Heart right ventricle (tissue), 16 donors: ENCODE measurements around the gene CCDC116. TPM values are rescaled to one million over a fixed set of nuclear protein-coding genes. Genes with fewer than 3 reads are reported as not detected.
A peak's percentile ranks its signal among the peaks of the same experiment; 100 is the strongest.

Source experiments
- ATAC-seq, 8 donors: fragments of 200-7000 bp; cut with Tn5 transposase; one replicate each; pipeline ENCODE4 v1.9.1; 2020; ENCODE audit warnings: mild to moderate bottlenecking in 8 of 8, moderate library complexity in 8 of 8, moderate number of reproducible peaks in 1 of 8
- DNase-seq, 2 donors: peaks; one replicate each; pipeline ENCODE4 v3.0.0-alpha.2; 2020
- H3K27ac ChIP-seq, 10 donors: fragments of 200-600 bp; sonication (generic) in 2 of 10; one replicate each; pipeline versions ENCODE4 v1.5.0 to v1.8.0; 2020 to 2022; ENCODE audit warnings: mild to moderate bottlenecking in 3 of 10
- H3K27me3 ChIP-seq, 7 donors: fragments of 200-600 bp; one replicate each; pipeline ENCODE4 v1.8.0; 2021 to 2022; ENCODE audit warnings: mild to moderate bottlenecking in 2 of 7
- H3K36me3 ChIP-seq, 9 donors: fragments of 200-600 bp; sonication (generic) in 1 of 9; one replicate each; pipeline versions ENCODE4 v1.5.0 to v1.8.0; 2020 to 2022; ENCODE audit warnings: mild to moderate bottlenecking in 2 of 9
- H3K4me1 ChIP-seq, 9 donors: fragments of 200-600 bp; sonication (generic) in 1 of 9; one replicate each; pipeline versions ENCODE4 v1.5.0 to v1.8.0; 2020 to 2022; ENCODE audit warnings: mild to moderate bottlenecking in 4 of 9
- H3K4me3 ChIP-seq, 10 donors: fragments of 200-600 bp; sonication (generic) in 2 of 10; one replicate each; pipeline versions ENCODE4 v1.5.0 to v1.8.0; 2020 to 2022; ENCODE audit warnings: mild to moderate bottlenecking in 7 of 10, moderate library complexity in 2 of 10
- H3K9me3 ChIP-seq, 11 donors: fragments of 200-600 bp in 10 of 11; sonication (generic) in 2 of 11; one replicate each; pipeline versions ENCODE4 v1.5.0 to v1.8.0; 2013 to 2022; ENCODE audit warnings: mild to moderate bottlenecking in 2 of 11, control low read depth in 1 of 11, moderate library complexity in 1 of 11
- WGBS, 2 donors: extraction: QIAGEN DNeasy Blood & Tissue Kit; methylation state at CpG; one replicate each; pipeline ENCODE4 v1.1.7; 2013; ENCODE audit warnings: inconsistent platforms in 1 of 2; 5-methylcytosine and 5-hydroxymethylcytosine counted together
- intact Hi-C, 10 donors: fragments of 100-400 bp; cut with DNase I; formaldehyde crosslinking; loops; one replicate each; pipeline versions ENCODE4 v1.11.1 to v1.14.2; 2022
- polyA plus RNA-seq, 2 donors: library from polyadenylated mRNA; stranded (reverse); fragments of 200-250 nt; gene quantifications; one replicate each; pipeline ENCODE4 v1.2.3, GENCODE V29; 2013
- total RNA-seq, 10 donors: library from RNA; stranded (reverse); fragmentation: NEBNext Ultra II Directional in 3 of 10; extraction: Animal tissue kit (Norgen Biotek cat#: 25700) in 3 of 10; gene quantifications; one replicate each; pipeline versions ENCODE4 v1.2.1 to v1.2.4, GENCODE V29; 2021 to 2023
- TF ChIP-seq, protein P1 (sequence below), 9 donors: fragments of 200-600 bp; sonication (generic) in 2 of 9; IDR thresholded peaks; one replicate each; pipeline versions ENCODE4 v1.5.0 to v1.8.0; 2021 to 2022; ENCODE audit warnings: antibody characterized with exemption in 9 of 9, mild to moderate bottlenecking in 5 of 9, moderate library complexity in 1 of 9
- donor health status: Arrhythmogenic right ventricular cardiomyopathy.
- donor health status: ischemic (EF 13 %, LVEDD 7.1; RV severe dilation, severe dysfunction).
- donor health status: healthy with polysubstance abuse.
- donor health status: DM: no; HTN: yes; CAD: no.
- donor health status: DM: no; HTN: no; CAD: no.
- donor health status: ischemic (EF 25% LVEDD 6.9; RV normal size, moderate dysfunction).
- donor health status: ischemic (EF 25% LVEDD 5.7; RV mildly dilated, moderate dysfunction).
- donor health status: healthy.
- donor health status: DM: yes; HTN: yes; CAD: no.
- donor health status: Ischemic cardiomyopathy.
- donor health status: ischemic (EF 35%, LVEDD 5.7; RV mildly dilated, moderate dysfunction).
- donor health status: nonischemic (EF 11% LVEDD 7.7; RV severe dilation, severe dysfunction).
- donor health status: DM: yes; HTN: yes; CAD: no.
- donor health status: PGD.
- donor health status: ischemic (EF 29% LVEDD 5.4; RV normal size, mild dysfunction).
- donor health status: nonischemic (EF 23%, LVEDD 6.1; RV moderate dilation, normal function).

CCDC116 gene
- total and polyA plus RNA-seq, 12 donors = 0.11 to 1.2 (median 0.28) TPM; not detected in 4

DNA sequence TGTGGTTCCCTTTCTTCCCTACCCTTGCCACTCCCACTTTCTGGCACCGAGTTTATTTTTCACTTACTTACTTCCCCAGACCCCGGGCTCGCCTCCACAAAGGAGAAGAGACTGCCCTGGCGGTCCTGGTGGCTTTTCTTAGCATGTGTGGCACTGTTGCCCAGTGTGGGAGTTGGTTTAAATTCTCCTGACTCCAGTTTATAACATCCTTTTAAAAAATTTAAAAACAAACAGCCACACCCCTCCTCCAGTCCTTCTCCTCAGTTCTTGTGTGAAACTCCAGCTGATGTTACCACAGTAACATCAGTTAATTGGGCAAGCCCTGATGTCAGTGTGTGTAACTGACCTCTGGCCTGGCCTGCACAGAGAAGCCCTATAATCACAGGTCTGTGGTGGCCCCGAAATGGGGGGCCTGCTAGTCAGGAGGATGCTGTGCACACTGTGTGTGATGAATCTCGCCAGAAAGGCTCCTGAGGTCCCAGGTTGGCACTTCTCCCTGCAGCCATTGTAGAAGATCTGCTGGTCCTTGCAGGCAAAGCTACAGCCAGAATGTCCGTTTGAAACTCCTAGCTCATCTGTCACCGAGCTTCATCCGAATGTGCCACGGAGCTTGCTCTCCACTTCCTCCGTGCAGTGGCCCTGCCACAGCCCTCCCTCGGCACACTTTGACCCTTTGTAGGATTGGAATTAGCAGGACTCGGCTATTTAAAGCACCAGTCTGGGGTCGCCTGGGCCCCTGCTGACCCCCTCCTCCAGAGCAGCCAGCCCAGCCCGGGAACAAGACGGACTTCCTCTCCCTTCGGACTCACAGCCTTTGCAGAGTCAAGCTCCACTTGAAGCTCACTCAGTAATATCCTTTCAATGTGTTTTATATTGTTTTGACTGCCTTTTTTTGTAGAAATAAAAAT, 10.3 kb upstream of the CCDC116 start:
- H3K4me3 ChIP-seq = no peak overlapping the region
- H3K4me1 ChIP-seq = peaks cover 0 to 57% (median 49%) of the 10 kb centered on the region in 9 donors
- no peak for DNase-seq
- TF ChIP-seq, protein P1, sequence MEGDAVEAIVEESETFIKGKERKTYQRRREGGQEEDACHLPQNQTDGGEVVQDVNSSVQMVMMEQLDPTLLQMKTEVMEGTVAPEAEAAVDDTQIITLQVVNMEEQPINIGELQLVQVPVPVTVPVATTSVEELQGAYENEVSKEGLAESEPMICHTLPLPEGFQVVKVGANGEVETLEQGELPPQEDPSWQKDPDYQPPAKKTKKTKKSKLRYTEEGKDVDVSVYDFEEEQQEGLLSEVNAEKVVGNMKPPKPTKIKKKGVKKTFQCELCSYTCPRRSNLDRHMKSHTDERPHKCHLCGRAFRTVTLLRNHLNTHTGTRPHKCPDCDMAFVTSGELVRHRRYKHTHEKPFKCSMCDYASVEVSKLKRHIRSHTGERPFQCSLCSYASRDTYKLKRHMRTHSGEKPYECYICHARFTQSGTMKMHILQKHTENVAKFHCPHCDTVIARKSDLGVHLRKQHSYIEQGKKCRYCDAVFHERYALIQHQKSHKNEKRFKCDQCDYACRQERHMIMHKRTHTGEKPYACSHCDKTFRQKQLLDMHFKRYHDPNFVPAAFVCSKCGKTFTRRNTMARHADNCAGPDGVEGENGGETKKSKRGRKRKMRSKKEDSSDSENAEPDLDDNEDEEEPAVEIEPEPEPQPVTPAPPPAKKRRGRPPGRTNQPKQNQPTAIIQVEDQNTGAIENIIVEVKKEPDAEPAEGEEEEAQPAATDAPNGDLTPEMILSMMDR (IDR thresholded peaks at IDR 0.05) = no peak
- H3K9me3 ChIP-seq = no peaks in the 10 kb centered on the region
- intact Hi-C loops = loop anchor here in 3 of 10 donors (5.0 to 10.0 kb wide), 2 partner anchors 47 to 50 kb away; no protein-coding TSS in a partner anchor
- H3K27ac ChIP-seq = peak overlapping the region in 2 of 10 donors; percentile 26 to 31
- H3K27me3 ChIP-seq = no peaks in the 10 kb centered on the region
- WGBS, 2 donors = 68 to 70% methylated on average over 17 of the region's 17 CpGs
- no peak for ATAC-seq
- peaks cover 0 to 42% (median 8%) of the 10 kb centered on the region in 9 donors for H3K36me3 ChIP-seq

DNA sequence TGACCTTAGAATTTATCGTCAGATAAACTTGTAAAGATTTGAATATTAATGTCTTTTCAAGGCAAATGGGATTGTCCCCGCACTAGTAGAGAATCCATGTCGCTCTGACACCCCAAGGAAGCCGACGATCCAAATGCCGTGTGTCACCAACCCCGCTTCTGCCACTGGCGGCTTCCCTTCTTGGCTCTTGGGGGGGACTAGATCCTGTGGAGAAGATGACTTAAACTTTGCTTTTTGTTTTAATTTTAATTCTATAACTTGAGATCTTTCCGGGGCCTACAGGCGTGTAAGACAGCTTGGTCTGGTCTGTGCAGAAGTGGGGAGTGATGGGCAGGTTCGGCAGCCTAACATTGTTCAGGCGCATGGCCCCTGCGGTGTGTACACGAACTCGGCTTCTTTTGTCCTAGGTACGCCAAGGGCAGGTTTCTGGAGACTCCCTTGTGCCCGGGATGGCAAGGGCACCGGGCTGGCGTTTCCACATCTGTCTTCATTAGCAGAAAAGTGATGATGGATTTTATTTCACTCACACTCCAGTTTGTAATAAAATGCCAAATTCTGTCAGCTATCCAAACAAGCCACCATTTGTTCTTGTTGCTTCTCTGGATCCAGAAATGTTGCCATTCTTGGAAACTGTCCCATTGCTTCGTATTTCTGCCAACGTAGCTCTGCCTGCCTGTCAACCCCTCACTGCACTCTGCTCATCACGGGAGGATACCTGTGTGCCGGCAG, 9.5 kb upstream of the CCDC116 start:
- H3K4me3 ChIP-seq = no peak overlapping the region
- H3K27ac ChIP-seq = peak overlapping the region in 4 of 10 donors; percentile 12 to 34 (median 30)
- peaks cover 0 to 53% (median 49%) of the 10 kb centered on the region in 9 donors for H3K4me1 ChIP-seq
- peaks cover 0 to 50% (median 8%) of the 10 kb centered on the region in 9 donors for H3K36me3 ChIP-seq
- TF ChIP-seq, protein P1 (IDR thresholded peaks at IDR 0.05) = no peak
- no peaks in the 10 kb centered on the region for H3K27me3 ChIP-seq
- H3K9me3 ChIP-seq = no peaks in the 10 kb centered on the region
- DNase-seq (no peak), ATAC-seq (no peak)
- intact Hi-C loops = loop anchor here in 3 of 10 donors (5.0 to 10.0 kb wide), 2 partner anchors 48 to 51 kb away; no protein-coding TSS in a partner anchor
- 85 to 87% methylated on average over 23 of the region's 23 CpGs for WGBS, 2 donors

DNA sequence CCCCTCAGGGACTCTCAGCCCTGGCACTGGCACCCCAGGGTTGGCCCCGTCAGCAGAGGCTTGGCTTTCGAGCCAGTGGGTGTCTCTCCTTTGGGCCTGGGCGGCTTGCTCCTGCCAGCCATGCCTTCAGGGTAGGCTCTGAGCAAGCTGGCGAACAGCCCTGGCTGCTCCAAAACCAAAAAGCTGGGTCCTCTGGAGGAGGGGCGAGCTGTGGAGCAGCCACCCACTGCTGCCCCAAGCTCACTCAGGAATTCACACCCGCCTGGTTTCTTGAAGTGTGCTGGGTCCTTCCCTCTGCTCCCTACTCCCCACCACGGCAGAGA, 9.0 kb upstream of the CCDC116 start:
- intact Hi-C loops = loop anchor here in 3 of 10 donors (5.0 to 10.0 kb wide), 2 partner anchors 49 to 51 kb away; no protein-coding TSS in a partner anchor
- TF ChIP-seq, protein P1 (IDR thresholded peaks at IDR 0.05) = no peak
- 70 to 82% methylated on average over 7 of the region's 7 CpGs for WGBS, 2 donors
- Histone ChIP-seq H3K27me3 (no peaks in the 10 kb centered on the region), H3K4me3 (no peak overlapping the region), H3K27ac (peak overlapping the region in 4 of 10 donors; percentile 1 to 34 (median 21)), H3K9me3 (no peaks in the 10 kb centered on the region), H3K4me1 (peaks cover 0 to 57% (median 49%) of the 10 kb centered on the region in 9 donors), H3K36me3 (peaks cover 0 to 51% (median 8%) of the 10 kb centered on the region in 9 donors)
- ATAC-seq (peak in 2 of 8 donors; percentile 16 to 27), DNase-seq (no peak)
